ENCODE results near the gene EYS.

- no peak for TF ChIP-seq EZH2 (IDR thresholded peaks at IDR 0.05)
- TF ChIP-seq POLR2AphosphoS5 (IDR thresholded peaks at IDR 0.05; ENCODE audit: borderline replicate concordance, low read depth, low read length): no peak
These were observed 708.8 kb downstream of the EYS start for GRCh38 chr6:64998204-64998603.

Measured in SK-N-MC (cell line).